ENCODE results near the gene KLHL3.

Gene KLHL3

GRCh38 chr5:137734962-137735554 lies 831 bp downstream of the KLHL3 start:
- peak; percentile 44 for DNase-seq
- H3K4me3 Mint-ChIP-seq = no peak overlapping the region
- H3K9me3 Mint-ChIP-seq = peaks cover 14% of the 10 kb centered on the region
- peaks cover 59% of the 10 kb centered on the region for H3K4me1 Mint-ChIP-seq
- no peak overlapping the region for H3K27ac Mint-ChIP-seq
- peaks cover 3% of the 10 kb centered on the region for H3K27me3 Mint-ChIP-seq
- peaks cover 27% of the 10 kb centered on the region for H3K36me3 Mint-ChIP-seq
- CTCF ChIA-PET = interaction anchor here (1.0 to 18.1 kb wide), 8 partner anchors 14 to 107 kb away, joined by 3 to 551 read pairs (median 6); no protein-coding TSS in a partner anchor

- no peak overlapping the region for H3K27ac Mint-ChIP-seq
- peaks cover 8% of the 10 kb centered on the region for H3K9me3 Mint-ChIP-seq
- H3K4me3 Mint-ChIP-seq = no peak overlapping the region
- H3K27me3 Mint-ChIP-seq = peaks cover 3% of the 10 kb centered on the region
- no peak for DNase-seq
- CTCF ChIA-PET = interaction anchor here (1.0 to 18.1 kb wide), 3 partner anchors 8 to 79 kb away, joined by 3 to 551 read pairs (median 5); no protein-coding TSS in a partner anchor
- H3K36me3 Mint-ChIP-seq = peaks cover 24% of the 10 kb centered on the region
- peaks cover 52% of the 10 kb centered on the region for H3K4me1 Mint-ChIP-seq
Observed at GRCh38 chr5:137734331-137734730, 1.6 kb downstream of the KLHL3 start.

- CTCF ChIA-PET = interaction anchor here (1.0 to 1.1 kb wide), 2 partner anchors 9 to 74 kb away, joined by 5 read pairs; no protein-coding TSS in a partner anchor
- H3K4me1 Mint-ChIP-seq = peaks cover 48% of the 10 kb centered on the region
- H3K27me3 Mint-ChIP-seq = peaks cover 3% of the 10 kb centered on the region
- H3K36me3 Mint-ChIP-seq = peaks cover 22% of the 10 kb centered on the region
- no peak overlapping the region for H3K4me3 Mint-ChIP-seq
- H3K9me3 Mint-ChIP-seq = peaks cover 6% of the 10 kb centered on the region
- no peak for DNase-seq
- H3K27ac Mint-ChIP-seq = no peak overlapping the region
Observed at GRCh38 chr5:137733922-137734321, 2.0 kb downstream of the KLHL3 start.

- no peak for DNase-seq
- H3K27ac Mint-ChIP-seq = no peak overlapping the region
- peaks cover 3% of the 10 kb centered on the region for H3K9me3 Mint-ChIP-seq
- H3K4me1 Mint-ChIP-seq = peaks cover 44% of the 10 kb centered on the region
- H3K4me3 Mint-ChIP-seq = no peak overlapping the region
- H3K36me3 Mint-ChIP-seq = peaks cover 21% of the 10 kb centered on the region
- H3K27me3 Mint-ChIP-seq = peaks cover 3% of the 10 kb centered on the region
- CTCF ChIA-PET = interaction anchor here (1.0 to 1.1 kb wide), 2 partner anchors 10 to 73 kb away, joined by 5 read pairs; no protein-coding TSS in a partner anchor
Observed at GRCh38 chr5:137733006-137733405, 2.9 kb downstream of the KLHL3 start.

GRCh38 chr5:137731176-137731575 lies 4.7 kb downstream of the KLHL3 start:
- H3K4me3 Mint-ChIP-seq = no peak overlapping the region
- CTCF ChIA-PET = interaction anchor here (1.6 to 2.9 kb wide), 2 partner anchors 11 to 71 kb away, joined by 4 to 16 read pairs; no protein-coding TSS in a partner anchor
- peaks cover 3% of the 10 kb centered on the region for H3K27me3 Mint-ChIP-seq
- H3K4me1 Mint-ChIP-seq = peaks cover 44% of the 10 kb centered on the region
- no peak for DNase-seq
- peaks cover 17% of the 10 kb centered on the region for H3K36me3 Mint-ChIP-seq
- no peaks in the 10 kb centered on the region for H3K9me3 Mint-ChIP-seq
- H3K27ac Mint-ChIP-seq = no peak overlapping the region

GRCh38 chr5:137730336-137730735 lies 5.6 kb downstream of the KLHL3 start:
- CTCF ChIA-PET = interaction anchor here (1.6 to 2.9 kb wide), 2 partner anchors 12 to 70 kb away, joined by 4 to 16 read pairs; no protein-coding TSS in a partner anchor

GRCh38 chr5:137728048-137728447 lies 7.8 kb downstream of the KLHL3 start:
- H3K4me3 Mint-ChIP-seq = no peak overlapping the region
- H3K4me1 Mint-ChIP-seq = peaks cover 28% of the 10 kb centered on the region
- H3K27ac Mint-ChIP-seq = no peak overlapping the region
- H3K27me3 Mint-ChIP-seq = no peaks in the 10 kb centered on the region
- CTCF ChIA-PET = interaction anchor here (1.4 kb wide), 1 partner anchor 30 kb away, joined by 3 read pairs; no protein-coding TSS in a partner anchor
- peaks cover 12% of the 10 kb centered on the region for H3K36me3 Mint-ChIP-seq
- H3K9me3 Mint-ChIP-seq = no peaks in the 10 kb centered on the region
- no peak for DNase-seq

More at GRCh38 chr5:137730336-137730735, 5.6 kb downstream of the KLHL3 start:
- no peak overlapping the region for H3K27ac Mint-ChIP-seq
- peaks cover 17% of the 10 kb centered on the region for H3K36me3 Mint-ChIP-seq
- no peak for DNase-seq
- peaks cover 44% of the 10 kb centered on the region for H3K4me1 Mint-ChIP-seq
- H3K9me3 Mint-ChIP-seq = no peaks in the 10 kb centered on the region
- H3K4me3 Mint-ChIP-seq = no peak overlapping the region
- H3K27me3 Mint-ChIP-seq = peaks cover 3% of the 10 kb centered on the region

- no peaks in the 10 kb centered on the region for H3K27me3 Mint-ChIP-seq
- no peak for DNase-seq
- no peak overlapping the region for H3K27ac Mint-ChIP-seq
- CTCF ChIA-PET = interaction anchor here (1.4 to 1.8 kb wide), 2 partner anchors 30 to 67 kb away, joined by 3 to 6 read pairs; no protein-coding TSS in a partner anchor
- no peaks in the 10 kb centered on the region for H3K9me3 Mint-ChIP-seq
- H3K4me1 Mint-ChIP-seq = peaks cover 23% of the 10 kb centered on the region
- peaks cover 12% of the 10 kb centered on the region for H3K36me3 Mint-ChIP-seq
- no peak overlapping the region for H3K4me3 Mint-ChIP-seq
Observed at GRCh38 chr5:137727623-137728022, 8.3 kb downstream of the KLHL3 start.

- H3K4me1 Mint-ChIP-seq = peaks cover 6% of the 10 kb centered on the region
- DNase-seq = no peak
- H3K27ac Mint-ChIP-seq = no peak overlapping the region
- CTCF ChIA-PET = interaction anchor here (1.0 kb wide), 1 partner anchor 18 kb away, joined by 3 read pairs; no protein-coding TSS in a partner anchor
- peaks cover 14% of the 10 kb centered on the region for H3K36me3 Mint-ChIP-seq
- no peaks in the 10 kb centered on the region for H3K9me3 Mint-ChIP-seq
- no peaks in the 10 kb centered on the region for H3K27me3 Mint-ChIP-seq
- no peak overlapping the region for H3K4me3 Mint-ChIP-seq
Observed at GRCh38 chr5:137724251-137724650, 11.6 kb downstream of the KLHL3 start.

- H3K4me3 Mint-ChIP-seq = no peak overlapping the region
- CTCF ChIA-PET = interaction anchor here (0.7 to 4.3 kb wide), 3 partner anchors 22 to 28 kb away, joined by 3 to 18 read pairs (median 3); no protein-coding TSS in a partner anchor
- DNase-seq = no peak
- no peaks in the 10 kb centered on the region for H3K27me3 Mint-ChIP-seq
- peaks cover 46% of the 10 kb centered on the region for H3K36me3 Mint-ChIP-seq
- H3K27ac Mint-ChIP-seq = no peak overlapping the region
- H3K4me1 Mint-ChIP-seq = peaks cover 6% of the 10 kb centered on the region
- peaks cover 6% of the 10 kb centered on the region for H3K9me3 Mint-ChIP-seq
Observed at GRCh38 chr5:137718611-137719010, 17.3 kb downstream of the KLHL3 start.

GRCh38 chr5:137716337-137716736 lies 19.6 kb downstream of the KLHL3 start:
- no peak for DNase-seq
- Mint-ChIP-seq H3K27me3 (no peaks in the 10 kb centered on the region), H3K4me3 (no peak overlapping the region), H3K36me3 (peaks cover 59% of the 10 kb centered on the region), H3K4me1 (peaks cover 3% of the 10 kb centered on the region), H3K27ac (no peak overlapping the region), H3K9me3 (peaks cover 18% of the 10 kb centered on the region)
- CTCF ChIA-PET = interaction anchor here (0.8 kb wide), 1 partner anchor 1460 kb away, joined by 3 read pairs; no protein-coding TSS in a partner anchor

- H3K27me3 Mint-ChIP-seq = no peaks in the 10 kb centered on the region
- H3K9me3 Mint-ChIP-seq = peaks cover 18% of the 10 kb centered on the region
- no peak overlapping the region for H3K4me3 Mint-ChIP-seq
- no peak overlapping the region for H3K27ac Mint-ChIP-seq
- CTCF ChIA-PET = interaction anchor here (0.9 kb wide), 1 partner anchor 55 kb away, joined by 4 read pairs; no protein-coding TSS in a partner anchor
- no peaks in the 10 kb centered on the region for H3K4me1 Mint-ChIP-seq
- H3K36me3 Mint-ChIP-seq = peaks cover 58% of the 10 kb centered on the region
- no peak for DNase-seq
Observed at GRCh38 chr5:137715456-137715855, 20.4 kb downstream of the KLHL3 start.

- no peak overlapping the region for H3K4me3 Mint-ChIP-seq
- peaks cover 18% of the 10 kb centered on the region for H3K9me3 Mint-ChIP-seq
- H3K27me3 Mint-ChIP-seq = no peaks in the 10 kb centered on the region
- H3K36me3 Mint-ChIP-seq = peaks cover 57% of the 10 kb centered on the region
- CTCF ChIA-PET = interaction anchor here (0.9 kb wide), 1 partner anchor 54 kb away, joined by 4 read pairs; no protein-coding TSS in a partner anchor
- H3K4me1 Mint-ChIP-seq = no peaks in the 10 kb centered on the region
- DNase-seq = no peak
- H3K27ac Mint-ChIP-seq = no peak overlapping the region
Observed at GRCh38 chr5:137714946-137715345, 20.9 kb downstream of the KLHL3 start.

GRCh38 chr5:137714494-137714893 lies 21.4 kb downstream of the KLHL3 start:
- no peak for DNase-seq
- Mint-ChIP-seq H3K36me3 (peaks cover 57% of the 10 kb centered on the region), H3K27ac (no peak overlapping the region), H3K27me3 (no peaks in the 10 kb centered on the region), H3K4me3 (no peak overlapping the region), H3K9me3 (peaks cover 18% of the 10 kb centered on the region), H3K4me1 (no peaks in the 10 kb centered on the region)
- CTCF ChIA-PET = no interaction called here
